ENCODE measurements around the gene CSRP1. TPM values are rescaled to one million over a fixed set of nuclear protein-coding genes. Genes with fewer than 3 reads are reported as not detected.

CSRP1 gene
- total RNA-seq, 1 donor from 2014 or later: 317 TPM

DNA sequence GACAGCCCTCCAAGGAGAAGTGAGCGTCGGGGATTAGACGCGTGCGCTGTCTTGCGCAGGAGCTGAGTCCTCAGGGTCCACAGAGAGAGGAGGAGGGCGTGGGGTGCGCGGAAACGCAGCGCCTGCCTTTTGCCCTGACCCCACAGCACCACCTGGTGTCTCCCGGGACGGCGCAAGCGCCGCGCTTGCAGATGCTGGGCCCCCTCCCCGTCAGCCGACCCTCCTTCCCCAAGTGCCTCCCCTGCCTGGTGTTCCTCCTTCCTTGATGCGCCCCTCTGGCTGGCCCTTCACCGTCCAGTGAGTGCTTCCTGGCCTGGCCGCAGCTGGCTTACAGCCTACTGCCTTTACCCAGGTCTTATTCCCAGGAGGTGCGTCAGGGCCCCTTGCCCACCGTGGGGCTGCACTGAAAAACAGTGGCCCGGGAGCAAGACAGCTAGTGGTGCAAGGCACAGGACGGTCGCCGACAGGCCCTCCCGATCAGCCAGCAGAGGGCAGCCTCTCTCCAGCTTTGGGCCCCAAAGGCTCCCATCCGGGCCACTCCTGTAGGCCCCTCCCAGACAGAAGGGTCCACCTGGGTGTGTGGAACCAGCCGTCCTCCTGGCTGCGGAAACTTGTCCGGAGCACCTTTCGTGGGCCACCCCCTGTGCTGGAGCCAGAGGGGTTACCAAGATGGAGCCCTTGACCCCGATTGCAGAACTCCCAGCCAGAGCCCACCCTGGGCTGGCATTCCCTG, 25.0 kb downstream of the CSRP1 start:
- no peak overlapping the region for H3K27ac ChIP-seq (ENCODE audit: low read depth, low read length)

DNA sequence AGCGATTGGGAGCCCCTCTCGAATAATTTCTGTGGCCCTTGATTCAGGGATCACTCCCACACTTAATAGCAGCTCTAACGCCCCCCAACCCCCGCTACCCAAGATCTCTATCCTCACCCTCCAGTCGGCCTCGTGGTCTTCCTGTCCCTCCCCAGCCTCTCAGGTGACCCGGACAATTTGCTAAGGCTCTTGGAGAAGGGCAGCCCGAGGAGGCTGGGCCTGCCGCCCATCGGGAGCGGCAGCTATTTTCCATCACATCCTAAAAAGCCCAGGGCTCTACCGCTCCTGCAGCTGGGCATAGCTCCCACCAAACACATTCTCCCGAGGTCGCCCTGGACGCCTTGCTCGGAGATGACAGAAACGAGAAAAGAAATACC, 25.9 kb downstream of the CSRP1 start:
- no peak for TF ChIP-seq EZH2 (IDR thresholded peaks at IDR 0.05; ENCODE audit: insufficient read depth, low read length)
- TF ChIP-seq, protein P1, sequence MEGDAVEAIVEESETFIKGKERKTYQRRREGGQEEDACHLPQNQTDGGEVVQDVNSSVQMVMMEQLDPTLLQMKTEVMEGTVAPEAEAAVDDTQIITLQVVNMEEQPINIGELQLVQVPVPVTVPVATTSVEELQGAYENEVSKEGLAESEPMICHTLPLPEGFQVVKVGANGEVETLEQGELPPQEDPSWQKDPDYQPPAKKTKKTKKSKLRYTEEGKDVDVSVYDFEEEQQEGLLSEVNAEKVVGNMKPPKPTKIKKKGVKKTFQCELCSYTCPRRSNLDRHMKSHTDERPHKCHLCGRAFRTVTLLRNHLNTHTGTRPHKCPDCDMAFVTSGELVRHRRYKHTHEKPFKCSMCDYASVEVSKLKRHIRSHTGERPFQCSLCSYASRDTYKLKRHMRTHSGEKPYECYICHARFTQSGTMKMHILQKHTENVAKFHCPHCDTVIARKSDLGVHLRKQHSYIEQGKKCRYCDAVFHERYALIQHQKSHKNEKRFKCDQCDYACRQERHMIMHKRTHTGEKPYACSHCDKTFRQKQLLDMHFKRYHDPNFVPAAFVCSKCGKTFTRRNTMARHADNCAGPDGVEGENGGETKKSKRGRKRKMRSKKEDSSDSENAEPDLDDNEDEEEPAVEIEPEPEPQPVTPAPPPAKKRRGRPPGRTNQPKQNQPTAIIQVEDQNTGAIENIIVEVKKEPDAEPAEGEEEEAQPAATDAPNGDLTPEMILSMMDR (IDR thresholded peaks at IDR 0.05; ENCODE audit: insufficient read depth, low read depth, low read length): no peak
- no peak overlapping the region for H3K27ac ChIP-seq (ENCODE audit: low read depth, low read length)
- H3K4me3 ChIP-seq (ENCODE audit: insufficient read depth, low read depth, low read length): peak overlapping the region; percentile 29
- no peaks in the 10 kb centered on the region for H3K79me2 ChIP-seq (ENCODE audit: insufficient read depth, low read length)
- no peaks in the 10 kb centered on the region for H3K9me3 ChIP-seq (ENCODE audit: insufficient read depth, low read depth, low read length)
- peaks cover 35% of the 10 kb centered on the region for H4K20me1 ChIP-seq (ENCODE audit: insufficient read depth, low read length)
- no peak for DNase-seq (ENCODE audit: low read depth)
- H3K4me2 ChIP-seq (ENCODE audit: low read length): peak overlapping the region; percentile 78
- Mint-ChIP-seq H3K36me3 (ENCODE audit: low read depth, unreplicated experiment) (peaks cover 8% of the 10 kb centered on the region), H3K4me3 (ENCODE audit: unreplicated experiment) (peak overlapping the region; percentile 29), H3K27ac (ENCODE audit: unreplicated experiment) (peak overlapping the region; percentile 87), H3K9me3 (ENCODE audit: unreplicated experiment) (no peaks in the 10 kb centered on the region), H3K4me1 (ENCODE audit: low read depth, unreplicated experiment) (peaks cover 32% of the 10 kb centered on the region), H3K27me3 (ENCODE audit: low read depth, unreplicated experiment) (peaks cover 3% of the 10 kb centered on the region)
- H3K27me3 ChIP-seq (ENCODE audit: insufficient read depth, low read length): no peaks in the 10 kb centered on the region
- peaks cover 18% of the 10 kb centered on the region for H3K36me3 ChIP-seq (ENCODE audit: insufficient read depth, low read length)
- H3K9ac ChIP-seq (ENCODE audit: low read length): no peak overlapping the region
- no peak overlapping the region for H2AFZ ChIP-seq (ENCODE audit: low read depth, low read length)
- no peak for FAIRE-seq
- peaks cover 21% of the 10 kb centered on the region for H3K4me1 ChIP-seq (ENCODE audit: insufficient read depth, low read length)

More for the DNA sequence above, 25.0 kb downstream of the CSRP1 start:
- H3K4me3 ChIP-seq (ENCODE audit: insufficient read depth, low read depth, low read length): no peak overlapping the region
- H3K27ac Mint-ChIP-seq (ENCODE audit: unreplicated experiment): peak overlapping the region; percentile 78
- H3K4me1 Mint-ChIP-seq (ENCODE audit: low read depth, unreplicated experiment): peaks cover 34% of the 10 kb centered on the region
- no peak for TF ChIP-seq EZH2 (IDR thresholded peaks at IDR 0.05; ENCODE audit: insufficient read depth, low read length)
- TF ChIP-seq, protein P1 (IDR thresholded peaks at IDR 0.05; ENCODE audit: insufficient read depth, low read depth, low read length): peak; percentile 59
- peak overlapping the region; percentile 17 for H3K9ac ChIP-seq (ENCODE audit: low read length)
- peak overlapping the region; percentile 78 for H3K4me2 ChIP-seq (ENCODE audit: low read length)
- peaks cover 26% of the 10 kb centered on the region for H3K36me3 ChIP-seq (ENCODE audit: insufficient read depth, low read length)
- no peak overlapping the region for H2AFZ ChIP-seq (ENCODE audit: low read depth, low read length)
- H3K27me3 ChIP-seq (ENCODE audit: insufficient read depth, low read length): no peaks in the 10 kb centered on the region
- no peaks in the 10 kb centered on the region for H3K9me3 Mint-ChIP-seq (ENCODE audit: unreplicated experiment)
- no peaks in the 10 kb centered on the region for H3K27me3 Mint-ChIP-seq (ENCODE audit: low read depth, unreplicated experiment)
- peaks cover 8% of the 10 kb centered on the region for H3K36me3 Mint-ChIP-seq (ENCODE audit: low read depth, unreplicated experiment)
- no peaks in the 10 kb centered on the region for H3K79me2 ChIP-seq (ENCODE audit: insufficient read depth, low read length)
- H3K4me1 ChIP-seq (ENCODE audit: insufficient read depth, low read length): peaks cover 21% of the 10 kb centered on the region
- no peak for DNase-seq (ENCODE audit: low read depth)
- FAIRE-seq: no peak
- H4K20me1 ChIP-seq (ENCODE audit: insufficient read depth, low read length): peaks cover 42% of the 10 kb centered on the region
- H3K9me3 ChIP-seq (ENCODE audit: insufficient read depth, low read depth, low read length): no peaks in the 10 kb centered on the region
- H3K4me3 Mint-ChIP-seq (ENCODE audit: unreplicated experiment): no peak overlapping the region

All from astrocyte (in vitro differentiated cells and primary cell).